GM12864 (cell line): Measurements from ENCODE around the gene C3orf38.
A peak's percentile ranks its signal among the peaks of the same experiment; 100 is the strongest.
"Not testable (repeated sequence)": the region's sequence is repeated elsewhere in the genome, so short reads cannot be mapped to it uniquely, and the experiment has no call there.

Experiments used
- DNase-seq: peaks from one replicate; pipeline ENCODE4 v3.0.0-alpha.2; 2011; ENCODE audit warnings: low read depth
- H3K4me3 ChIP-seq: 2 replicates; pipeline ENCODE4 v1.5.1; 2011; ENCODE audit warnings: mild to moderate bottlenecking, low read depth, low read length, control low read depth
- TF ChIP-seq, protein P1 (sequence below): IDR thresholded peaks from 2 replicates; pipeline ENCODE4 v1.5.1; 2011; ENCODE audit warnings: low read depth, mild to moderate bottlenecking, moderate library complexity, low read length, control low read depth, inconsistent platforms; ENCODE audit errors: missing control alignments

Gene C3orf38

GRCh38 chr3:88180398-88180999 is 30.7 kb downstream of the C3orf38 start:
- peak; percentile 42 for DNase-seq
- H3K4me3 ChIP-seq, result no peak overlapping the region
- TF ChIP-seq, protein P1, sequence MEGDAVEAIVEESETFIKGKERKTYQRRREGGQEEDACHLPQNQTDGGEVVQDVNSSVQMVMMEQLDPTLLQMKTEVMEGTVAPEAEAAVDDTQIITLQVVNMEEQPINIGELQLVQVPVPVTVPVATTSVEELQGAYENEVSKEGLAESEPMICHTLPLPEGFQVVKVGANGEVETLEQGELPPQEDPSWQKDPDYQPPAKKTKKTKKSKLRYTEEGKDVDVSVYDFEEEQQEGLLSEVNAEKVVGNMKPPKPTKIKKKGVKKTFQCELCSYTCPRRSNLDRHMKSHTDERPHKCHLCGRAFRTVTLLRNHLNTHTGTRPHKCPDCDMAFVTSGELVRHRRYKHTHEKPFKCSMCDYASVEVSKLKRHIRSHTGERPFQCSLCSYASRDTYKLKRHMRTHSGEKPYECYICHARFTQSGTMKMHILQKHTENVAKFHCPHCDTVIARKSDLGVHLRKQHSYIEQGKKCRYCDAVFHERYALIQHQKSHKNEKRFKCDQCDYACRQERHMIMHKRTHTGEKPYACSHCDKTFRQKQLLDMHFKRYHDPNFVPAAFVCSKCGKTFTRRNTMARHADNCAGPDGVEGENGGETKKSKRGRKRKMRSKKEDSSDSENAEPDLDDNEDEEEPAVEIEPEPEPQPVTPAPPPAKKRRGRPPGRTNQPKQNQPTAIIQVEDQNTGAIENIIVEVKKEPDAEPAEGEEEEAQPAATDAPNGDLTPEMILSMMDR, result peak; percentile 52

DNA sequence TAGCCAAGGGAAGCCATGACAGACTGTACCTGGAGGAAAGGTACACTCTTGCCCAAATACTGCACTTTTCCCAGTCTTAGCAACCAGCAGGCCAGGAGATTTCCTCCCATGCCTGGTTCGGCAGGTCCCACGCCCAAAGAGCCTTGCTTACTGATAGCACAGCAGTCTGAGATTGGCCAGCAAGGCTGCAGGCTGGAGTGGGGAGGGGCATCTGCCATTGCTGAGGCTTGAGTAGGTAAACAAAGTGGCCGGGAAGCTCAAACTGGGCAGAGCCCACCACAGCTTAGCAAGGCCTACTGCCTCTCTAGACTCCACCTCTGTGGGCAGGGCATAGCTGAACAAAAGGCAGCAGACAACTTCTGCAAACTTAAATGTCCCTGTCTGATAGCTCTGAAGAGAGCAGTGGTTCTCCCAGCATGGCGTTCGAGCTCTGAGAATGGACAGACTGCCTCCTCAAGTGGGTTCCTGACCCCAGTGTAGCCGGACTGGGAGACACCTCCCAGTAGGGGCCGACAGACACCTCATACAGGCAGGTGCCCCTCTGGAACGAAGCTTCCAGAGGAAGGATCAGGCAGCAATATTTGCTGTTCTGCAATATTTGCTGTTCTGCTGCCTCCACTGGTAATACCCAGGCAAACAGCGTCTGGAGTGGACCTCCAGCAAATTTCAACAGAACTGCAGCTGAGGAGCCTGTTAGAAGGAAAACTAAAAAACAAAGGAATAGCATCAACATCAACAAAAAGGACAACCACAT is 32.6 kb downstream of the C3orf38 start:
- not testable (repeated sequence) for H3K4me3 ChIP-seq, DNase-seq

DNA sequence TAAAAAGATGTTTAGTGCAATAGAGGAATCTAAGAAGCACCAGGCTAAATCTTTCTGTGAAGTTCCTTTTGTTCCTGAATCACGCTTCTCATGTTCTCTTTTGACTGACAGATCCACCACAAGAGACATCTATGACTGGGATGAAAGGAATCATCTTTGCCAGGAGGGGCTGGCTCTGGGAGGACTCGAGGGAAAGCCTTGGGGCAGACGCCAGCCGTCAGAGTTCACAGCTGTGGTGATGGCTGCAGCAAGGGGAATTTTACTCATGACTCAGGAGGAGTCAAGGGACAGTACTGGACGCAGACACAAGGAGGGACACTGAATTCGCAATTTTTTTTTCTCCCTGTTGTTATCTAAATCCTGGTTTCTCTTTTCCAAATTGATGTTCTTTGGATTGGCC is 38.7 kb downstream of the C3orf38 start:
- TF ChIP-seq, protein P1, result no peak
- DNase-seq, result no peak
- H3K4me3 ChIP-seq, result no peak overlapping the region

- TF ChIP-seq, protein P1, result no peak
- peak; percentile 19 for DNase-seq
- no peak overlapping the region for H3K4me3 ChIP-seq
Observed at GRCh38 chr3:88189361-88189810, 39.6 kb downstream of the C3orf38 start.

GRCh38 chr3:88191872-88192409 is 42.2 kb downstream of the C3orf38 start:
- TF ChIP-seq, protein P1, result no peak
- no peak for DNase-seq
- H3K4me3 ChIP-seq, result no peak overlapping the region

DNA sequence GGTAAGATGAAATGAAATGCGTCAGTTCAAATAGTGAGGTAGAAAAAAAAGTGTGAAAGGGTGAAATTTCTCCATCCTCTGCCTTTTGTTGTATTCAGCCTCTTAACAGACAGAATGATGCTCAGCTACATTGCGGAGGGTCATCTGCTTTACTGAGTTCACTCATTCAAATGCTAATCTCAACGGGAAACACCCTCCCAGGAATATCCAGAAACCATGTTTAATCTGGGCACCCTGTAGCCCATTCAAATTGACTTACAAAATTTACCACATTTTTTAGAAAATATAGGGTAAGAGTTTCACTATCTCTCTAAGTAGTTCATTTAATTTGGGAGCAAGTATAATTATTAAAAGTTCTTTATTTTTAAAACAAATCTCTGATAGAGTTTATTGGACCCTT is 42.9 kb downstream of the C3orf38 start:
- no peak overlapping the region for H3K4me3 ChIP-seq
- DNase-seq, result no peak
- TF ChIP-seq, protein P1, result no peak

DNA sequence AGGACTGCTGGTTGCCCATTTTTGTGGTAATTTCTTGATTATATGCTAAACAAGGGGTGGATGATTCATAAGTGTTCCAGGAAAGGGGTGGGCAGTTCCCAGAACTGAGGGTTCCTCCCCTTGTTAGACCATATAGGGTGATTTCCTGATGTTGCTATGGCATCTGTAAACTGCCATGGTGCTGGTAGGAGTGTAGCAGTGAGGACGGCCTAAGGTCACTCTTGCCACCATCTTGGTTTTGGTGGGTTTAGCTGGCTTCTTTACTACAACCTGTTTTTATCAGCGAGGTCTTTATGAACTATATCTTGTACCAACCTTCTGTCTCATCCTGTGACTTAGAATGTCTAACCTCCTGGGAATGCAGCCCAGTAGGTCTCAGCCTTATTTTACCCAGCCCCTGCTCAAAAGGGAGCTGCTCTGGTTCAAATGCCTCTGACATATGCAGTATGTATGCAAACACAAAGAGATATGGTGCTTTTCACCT is 46.2 kb downstream of the C3orf38 start:
- TF ChIP-seq, protein P1, result no peak
- no peak for DNase-seq
- no peak overlapping the region for H3K4me3 ChIP-seq
